ENCODE measurements around the gene TERB2.
"Not testable (repeated sequence)": the region's sequence is repeated elsewhere in the genome, so short reads cannot be mapped to it uniquely, and the experiment has no call there.

Gene TERB2

GRCh38 chr15:45003731-45004410, 47.4 kb downstream of the TERB2 start:
- DNase-seq, result not testable (repeated sequence)

GRCh38 chr15:45004590-45005175, 48.2 kb downstream of the TERB2 start:
- not testable (repeated sequence) for DNase-seq

GRCh38 chr15:45009046-45009445, 52.6 kb downstream of the TERB2 start:
- no peak for DNase-seq

- DNase-seq, result not testable (repeated sequence)
Measured at GRCh38 chr15:45015114-45015513, 58.6 kb downstream of the TERB2 start.

GRCh38 chr15:45020222-45020900, 63.9 kb downstream of the TERB2 start:
- DNase-seq, result not testable (repeated sequence)

- not testable (repeated sequence) for DNase-seq
Measured at GRCh38 chr15:45020901-45021259, 64.4 kb downstream of the TERB2 start.

GRCh38 chr15:45021348-45021747, 64.9 kb downstream of the TERB2 start:
- no peak for DNase-seq

GRCh38 chr15:45022871-45023658, 66.6 kb downstream of the TERB2 start, which contains the start of gene SORD:
TSS of gene SORD (plus strand) at chr15:45023195. CDS start at chr15:45023284, 89 bp downstream.
- peak; percentile 77 for DNase-seq

- DNase-seq, result no peak
Measured at GRCh38 chr15:45023659-45024225, 67.3 kb downstream of the TERB2 start.

- not testable (repeated sequence) for DNase-seq
Measured at GRCh38 chr15:45024649-45025048, 68.2 kb downstream of the TERB2 start.

- DNase-seq, result not testable (repeated sequence)
Measured at GRCh38 chr15:45025627-45026026, 69.1 kb downstream of the TERB2 start.

- no peak for DNase-seq
Measured at GRCh38 chr15:45026651-45027190, 70.2 kb downstream of the TERB2 start.

- DNase-seq, result no peak
Measured at GRCh38 chr15:45027220-45027619, 70.7 kb downstream of the TERB2 start.

Measured in NCI-H526 treated with DMSO at 0.1 percent for 48 hours (cell line).